ENCODE data around the gene PTPRA.

The PTPRA gene

GRCh38 chr20:2902291-2902690 lies 29.0 kb downstream of the PTPRA start:
- Mint-ChIP-seq H3K36me3 (ENCODE audit: insufficient read depth) (peaks cover 12% of the 10 kb centered on the region), H3K9me3 (no peaks in the 10 kb centered on the region), H3K27ac (peak overlapping the region; percentile 49), H3K4me3 (no peak overlapping the region), H3K27me3 (no peaks in the 10 kb centered on the region), H3K4me1 (ENCODE audit: low read depth in 2 of 2) (peaks cover 12 to 40% of the 10 kb centered on the region in 2 donors)
- DNase-seq (no peak), ATAC-seq (replicated peaks) (no peak)

- no peaks in the 10 kb centered on the region for H3K9me3 Mint-ChIP-seq
- H3K27me3 Mint-ChIP-seq: no peaks in the 10 kb centered on the region
- H3K4me3 Mint-ChIP-seq: no peak overlapping the region
- peaks cover 12% of the 10 kb centered on the region for H3K36me3 Mint-ChIP-seq (ENCODE audit: insufficient read depth)
- ATAC-seq (replicated peaks) (no peak), DNase-seq (no peak)
- H3K4me1 Mint-ChIP-seq (ENCODE audit: low read depth in 2 of 2): peaks cover 12 to 40% of the 10 kb centered on the region in 2 donors
- no peak overlapping the region for H3K27ac Mint-ChIP-seq
These were observed 29.5 kb downstream of the PTPRA start for GRCh38 chr20:2902818-2903217.

- DNase-seq (no peak), ATAC-seq (replicated peaks) (no peak)
- Mint-ChIP-seq H3K9me3 (no peaks in the 10 kb centered on the region), H3K4me1 (ENCODE audit: low read depth in 2 of 2) (peaks cover 12 to 43% of the 10 kb centered on the region in 2 donors), H3K36me3 (ENCODE audit: insufficient read depth) (peaks cover 12% of the 10 kb centered on the region), H3K4me3 (no peak overlapping the region), H3K27me3 (no peaks in the 10 kb centered on the region), H3K27ac (no peak overlapping the region)
These were observed 30.4 kb downstream of the PTPRA start for GRCh38 chr20:2903686-2904085.

- H3K4me3 Mint-ChIP-seq: no peak overlapping the region
- H3K36me3 Mint-ChIP-seq (ENCODE audit: insufficient read depth): peaks cover 12% of the 10 kb centered on the region
These were observed 34.2 kb downstream of the PTPRA start for GRCh38 chr20:2907519-2907918.

GRCh38 chr20:2909953-2910352 lies 36.7 kb downstream of the PTPRA start:
- peaks cover 1 to 28% of the 10 kb centered on the region in 2 donors for H3K4me1 Mint-ChIP-seq (ENCODE audit: low read depth in 2 of 2)
- DNase-seq: no peak
- no peaks in the 10 kb centered on the region for H3K27me3 Mint-ChIP-seq
- H3K36me3 Mint-ChIP-seq (ENCODE audit: insufficient read depth): peaks cover 8% of the 10 kb centered on the region
- no peak overlapping the region for H3K27ac Mint-ChIP-seq
- no peaks in the 10 kb centered on the region for H3K9me3 Mint-ChIP-seq
- no peak overlapping the region for H3K4me3 Mint-ChIP-seq
- no peak for ATAC-seq (replicated peaks)

More at GRCh38 chr20:2907519-2907918, 34.2 kb downstream of the PTPRA start:
- ATAC-seq (replicated peaks) (no peak), DNase-seq (no peak)
- no peaks in the 10 kb centered on the region for H3K9me3 Mint-ChIP-seq
- H3K27me3 Mint-ChIP-seq: no peaks in the 10 kb centered on the region
- no peak overlapping the region for H3K27ac Mint-ChIP-seq
- H3K4me1 Mint-ChIP-seq (ENCODE audit: low read depth in 2 of 2): peaks cover 1 to 27% of the 10 kb centered on the region in 2 donors

GRCh38 chr20:2911200-2911599 lies 37.9 kb downstream of the PTPRA start:
- no peak for ATAC-seq (replicated peaks)
- H3K27ac Mint-ChIP-seq: no peak overlapping the region
- H3K27me3 Mint-ChIP-seq: no peaks in the 10 kb centered on the region

GRCh38 chr20:2914160-2914559 lies 40.9 kb downstream of the PTPRA start:
- ATAC-seq (replicated peaks) (no peak), DNase-seq (no peak)
- Mint-ChIP-seq H3K27me3 (no peaks in the 10 kb centered on the region), H3K9me3 (no peaks in the 10 kb centered on the region), H3K27ac (peak overlapping the region in 1 of 2 donors; percentile 71), H3K36me3 (ENCODE audit: insufficient read depth) (peaks cover 12% of the 10 kb centered on the region), H3K4me3 (no peak overlapping the region), H3K4me1 (ENCODE audit: low read depth in 2 of 2) (peaks cover 5 to 33% of the 10 kb centered on the region in 2 donors)

More at GRCh38 chr20:2911200-2911599, 37.9 kb downstream of the PTPRA start:
- Mint-ChIP-seq H3K9me3 (no peaks in the 10 kb centered on the region), H3K4me3 (no peak overlapping the region), H3K4me1 (ENCODE audit: low read depth in 2 of 2) (peaks cover under 1 to 25% of the 10 kb centered on the region in 2 donors), H3K36me3 (ENCODE audit: insufficient read depth) (peaks cover 8% of the 10 kb centered on the region)
- DNase-seq: no peak

GRCh38 chr20:2917266-2917665 lies 44.0 kb downstream of the PTPRA start:
- ATAC-seq (replicated peaks): no peak
- H3K4me3 Mint-ChIP-seq: no peak overlapping the region
- no peaks in the 10 kb centered on the region for H3K9me3 Mint-ChIP-seq
- no peak for DNase-seq
- H3K27me3 Mint-ChIP-seq: no peaks in the 10 kb centered on the region
- H3K27ac Mint-ChIP-seq: peak overlapping the region in 1 of 2 donors; percentile 83
- H3K4me1 Mint-ChIP-seq (ENCODE audit: low read depth in 2 of 2): peaks cover 12 to 43% of the 10 kb centered on the region in 2 donors
- peaks cover 4% of the 10 kb centered on the region for H3K36me3 Mint-ChIP-seq (ENCODE audit: insufficient read depth)

- no peak for ATAC-seq (replicated peaks)
- peak overlapping the region in 1 of 2 donors; percentile 83 for H3K27ac Mint-ChIP-seq
- no peaks in the 10 kb centered on the region for H3K27me3 Mint-ChIP-seq
- no peak overlapping the region for H3K4me3 Mint-ChIP-seq
- H3K9me3 Mint-ChIP-seq: no peaks in the 10 kb centered on the region
- DNase-seq: no peak
- H3K4me1 Mint-ChIP-seq (ENCODE audit: low read depth in 2 of 2): peaks cover 12 to 43% of the 10 kb centered on the region in 2 donors
- peaks cover 8% of the 10 kb centered on the region for H3K36me3 Mint-ChIP-seq (ENCODE audit: insufficient read depth)
These were observed 45.1 kb downstream of the PTPRA start for GRCh38 chr20:2918096-2919049.

GRCh38 chr20:2919518-2920245 lies 46.4 kb downstream of the PTPRA start:
- DNase-seq (no peak), ATAC-seq (replicated peaks) (no peak)
- Mint-ChIP-seq H3K27me3 (no peaks in the 10 kb centered on the region), H3K4me1 (ENCODE audit: low read depth in 2 of 2) (peaks cover 12 to 32% of the 10 kb centered on the region in 2 donors), H3K36me3 (ENCODE audit: insufficient read depth) (peaks cover 19% of the 10 kb centered on the region), H3K9me3 (no peaks in the 10 kb centered on the region), H3K27ac (peak overlapping the region in 1 of 2 donors; percentile 29), H3K4me3 (no peak overlapping the region)

GRCh38 chr20:2920473-2920872 lies 47.2 kb downstream of the PTPRA start:
- ATAC-seq (replicated peaks) (no peak), DNase-seq (no peak)
- no peaks in the 10 kb centered on the region for H3K9me3 Mint-ChIP-seq
- H3K36me3 Mint-ChIP-seq (ENCODE audit: insufficient read depth): peaks cover 25% of the 10 kb centered on the region
- H3K27ac Mint-ChIP-seq: peak overlapping the region in 1 of 2 donors; percentile 29
- peaks cover 12 to 27% of the 10 kb centered on the region in 2 donors for H3K4me1 Mint-ChIP-seq (ENCODE audit: low read depth in 2 of 2)
- H3K4me3 Mint-ChIP-seq: no peak overlapping the region
- H3K27me3 Mint-ChIP-seq: no peaks in the 10 kb centered on the region

GRCh38 chr20:2921506-2921905 lies 48.2 kb downstream of the PTPRA start:
- Mint-ChIP-seq H3K36me3 (ENCODE audit: insufficient read depth) (peaks cover 28% of the 10 kb centered on the region), H3K9me3 (no peaks in the 10 kb centered on the region), H3K4me1 (ENCODE audit: low read depth in 2 of 2) (peaks cover 13 to 31% of the 10 kb centered on the region in 2 donors), H3K27me3 (no peaks in the 10 kb centered on the region), H3K4me3 (no peak overlapping the region), H3K27ac (peak overlapping the region in 1 of 2 donors; percentile 16)
- ATAC-seq (replicated peaks) (no peak), DNase-seq (no peak)

- peaks cover 10 to 30% of the 10 kb centered on the region in 2 donors for H3K4me1 Mint-ChIP-seq (ENCODE audit: low read depth in 2 of 2)
- H3K9me3 Mint-ChIP-seq: no peaks in the 10 kb centered on the region
These were observed 49.7 kb downstream of the PTPRA start for GRCh38 chr20:2922957-2923356.

More at GRCh38 chr20:2922957-2923356, 49.7 kb downstream of the PTPRA start:
- Mint-ChIP-seq H3K27me3 (no peaks in the 10 kb centered on the region), H3K27ac (no peak overlapping the region), H3K36me3 (ENCODE audit: insufficient read depth) (peaks cover 32% of the 10 kb centered on the region), H3K4me3 (no peak overlapping the region)
- no peak for ATAC-seq (replicated peaks)
- DNase-seq: no peak

Measured in effector memory CD8-positive, alpha-beta T cell (primary cell).